GM10266 (cell line): ENCODE results near the gene MAP3K1.

Source experiments
- DNase-seq: peaks from one replicate; pipeline ENCODE4 v3.0.0; 2012; ENCODE audit errors: extremely low spot score
- TF ChIP-seq, protein P1 (sequence below): IDR thresholded peaks from 2 replicates; pipeline ENCODE4 v1.5.1; 2012; ENCODE audit warnings: mild to moderate bottlenecking, low read depth; ENCODE audit not compliant: control insufficient read depth, insufficient read depth; ENCODE audit errors: missing control alignments

MAP3K1 gene

DNA sequence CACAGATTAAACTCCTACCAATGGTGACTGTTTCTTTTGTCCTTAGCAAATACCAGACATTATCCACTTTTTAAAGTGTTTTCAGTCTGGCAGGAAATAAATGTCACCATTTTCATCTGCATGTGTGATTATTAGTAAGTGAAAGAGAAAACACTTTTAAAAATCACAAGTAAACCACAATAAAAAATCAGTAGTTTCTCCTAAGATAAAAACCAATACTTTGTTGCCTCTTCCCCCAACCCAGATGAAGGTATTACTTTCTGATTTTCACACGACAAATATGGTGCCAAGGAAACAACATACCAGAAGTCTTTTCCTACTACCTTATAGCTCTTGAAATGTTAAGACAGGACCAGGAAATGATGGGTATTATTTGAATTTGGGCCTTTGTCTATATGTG is 11.5 kb upstream of the MAP3K1 start:
- TF ChIP-seq, protein P1, sequence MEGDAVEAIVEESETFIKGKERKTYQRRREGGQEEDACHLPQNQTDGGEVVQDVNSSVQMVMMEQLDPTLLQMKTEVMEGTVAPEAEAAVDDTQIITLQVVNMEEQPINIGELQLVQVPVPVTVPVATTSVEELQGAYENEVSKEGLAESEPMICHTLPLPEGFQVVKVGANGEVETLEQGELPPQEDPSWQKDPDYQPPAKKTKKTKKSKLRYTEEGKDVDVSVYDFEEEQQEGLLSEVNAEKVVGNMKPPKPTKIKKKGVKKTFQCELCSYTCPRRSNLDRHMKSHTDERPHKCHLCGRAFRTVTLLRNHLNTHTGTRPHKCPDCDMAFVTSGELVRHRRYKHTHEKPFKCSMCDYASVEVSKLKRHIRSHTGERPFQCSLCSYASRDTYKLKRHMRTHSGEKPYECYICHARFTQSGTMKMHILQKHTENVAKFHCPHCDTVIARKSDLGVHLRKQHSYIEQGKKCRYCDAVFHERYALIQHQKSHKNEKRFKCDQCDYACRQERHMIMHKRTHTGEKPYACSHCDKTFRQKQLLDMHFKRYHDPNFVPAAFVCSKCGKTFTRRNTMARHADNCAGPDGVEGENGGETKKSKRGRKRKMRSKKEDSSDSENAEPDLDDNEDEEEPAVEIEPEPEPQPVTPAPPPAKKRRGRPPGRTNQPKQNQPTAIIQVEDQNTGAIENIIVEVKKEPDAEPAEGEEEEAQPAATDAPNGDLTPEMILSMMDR, result no peak
- DNase-seq, result no peak

DNA sequence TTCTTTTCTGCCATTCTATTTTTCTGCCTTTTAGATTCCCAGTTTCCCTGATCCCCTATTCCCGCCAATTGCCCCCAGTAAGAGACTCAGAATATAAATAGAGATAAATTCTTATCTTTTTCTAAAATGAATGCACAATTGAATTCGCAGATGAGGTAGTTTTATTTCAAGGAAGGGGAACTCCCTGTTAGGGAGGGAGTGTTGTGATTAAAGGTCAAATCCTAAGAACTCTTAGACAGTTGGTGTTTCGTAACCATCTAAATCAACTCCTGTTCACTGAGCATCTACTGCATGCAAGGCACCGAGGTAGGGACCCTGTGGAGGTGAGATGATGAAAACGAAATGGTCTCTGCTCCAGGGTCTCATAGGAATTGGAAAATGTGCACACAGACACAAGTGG is 7.7 kb upstream of the MAP3K1 start:
- TF ChIP-seq, protein P1, result no peak
- DNase-seq, result no peak

DNA sequence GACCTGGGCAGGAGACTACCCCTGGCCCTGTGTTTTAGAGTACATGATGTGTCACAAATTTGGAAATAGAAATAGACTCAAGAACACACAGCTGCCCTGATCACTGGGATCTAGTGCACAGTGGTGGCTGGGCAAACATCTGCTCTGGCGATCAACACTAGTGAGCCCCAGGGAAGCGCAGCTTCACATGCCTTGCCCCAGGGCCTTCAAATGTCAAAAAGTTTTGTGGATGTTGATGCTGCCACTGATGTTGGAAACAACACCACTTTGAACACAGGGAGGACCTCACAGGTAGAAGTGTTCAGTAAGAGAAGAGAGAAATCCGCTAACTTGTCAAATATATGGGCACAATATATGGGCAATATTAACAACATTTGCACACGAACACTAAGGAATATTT is 7.1 kb upstream of the MAP3K1 start:
- no peak for DNase-seq
- TF ChIP-seq, protein P1, result no peak

DNA sequence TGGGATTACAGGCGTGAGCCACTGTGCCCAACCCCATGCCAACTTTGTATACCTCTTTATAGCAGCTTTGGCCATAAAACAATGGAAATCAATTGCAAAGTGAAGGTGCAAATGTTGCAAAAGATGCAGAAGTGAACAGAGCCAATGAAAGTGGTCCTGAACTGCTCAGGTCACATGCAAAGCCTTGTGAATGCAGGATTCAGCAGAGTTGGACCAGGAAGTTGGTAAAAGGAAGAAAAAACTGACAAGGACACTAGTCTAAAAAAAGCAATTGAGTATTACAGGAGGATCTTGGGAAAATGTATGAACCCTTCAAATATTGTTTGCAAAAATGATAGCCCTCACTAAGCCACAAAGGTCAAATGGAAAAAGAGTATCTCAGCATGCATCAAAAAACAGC is 4.5 kb upstream of the MAP3K1 start:
- no peak for DNase-seq
- TF ChIP-seq, protein P1, result no peak

DNA sequence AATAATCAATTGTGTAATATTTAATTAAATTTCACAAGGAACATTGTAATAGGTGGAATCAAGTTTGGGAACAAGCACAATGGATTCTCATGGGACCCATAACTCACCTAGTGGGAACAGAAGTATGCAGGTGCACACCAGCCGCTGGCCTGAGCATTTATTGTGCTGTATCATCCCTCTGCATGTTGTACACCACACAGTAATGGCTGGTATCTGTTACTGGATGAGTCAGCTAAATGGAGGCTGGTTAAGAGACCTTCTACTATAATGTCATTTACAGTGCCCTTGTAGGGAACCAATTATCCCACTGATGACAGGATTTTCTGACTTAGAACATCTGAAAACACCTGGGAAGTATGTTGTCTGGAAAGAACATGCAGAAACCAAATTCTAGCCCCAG is 3.2 kb upstream of the MAP3K1 start:
- no peak for DNase-seq
- TF ChIP-seq, protein P1, result no peak

DNA sequence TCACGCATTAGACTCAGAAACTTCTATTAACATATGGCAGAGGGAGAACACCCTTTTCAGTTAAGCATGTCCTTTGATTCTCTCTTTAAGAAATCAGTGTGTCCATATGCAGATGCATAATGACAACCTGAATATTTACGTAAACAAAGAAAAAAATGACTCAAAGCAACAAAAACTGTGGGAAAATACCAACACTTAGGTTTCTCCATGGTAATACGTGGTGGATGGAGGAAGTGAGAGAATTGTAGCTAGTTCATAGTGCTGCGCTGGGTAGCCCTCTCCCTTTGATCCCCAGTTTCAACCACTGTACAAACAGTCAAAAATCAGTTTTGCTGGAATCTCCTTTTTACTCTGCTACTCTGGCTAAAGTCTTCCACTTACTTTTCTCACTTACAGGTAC is 2.0 kb upstream of the MAP3K1 start:
- DNase-seq, result no peak
- TF ChIP-seq, protein P1, result no peak

DNA sequence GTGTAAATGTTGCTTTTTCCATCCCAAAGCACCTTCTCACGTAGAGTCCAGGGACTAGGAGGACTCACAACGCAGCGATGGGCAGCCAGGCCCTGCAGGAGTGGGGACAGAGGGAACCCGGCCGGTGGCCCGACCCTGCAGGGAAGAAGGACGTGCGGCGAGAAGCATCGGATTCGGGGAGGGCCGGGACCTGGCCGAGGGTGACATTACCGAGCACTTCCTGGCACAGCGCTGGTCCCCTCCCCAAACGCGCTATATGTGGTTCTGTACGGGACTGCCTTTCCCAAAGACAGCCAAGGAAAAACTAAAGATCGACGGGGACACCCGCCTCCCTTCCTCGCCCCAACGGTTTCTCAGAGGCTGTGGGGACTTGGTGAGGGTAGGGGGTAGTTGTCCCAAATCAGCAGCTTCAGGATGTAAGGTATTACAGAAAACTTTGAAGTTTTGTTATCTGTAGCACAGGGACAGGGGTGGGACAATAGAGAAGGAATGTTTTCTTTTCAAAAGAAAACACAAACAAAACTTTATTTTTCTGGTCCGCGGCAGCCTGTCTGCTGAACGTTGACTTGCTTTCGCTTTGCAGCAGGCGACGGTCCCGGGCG is 887 bp upstream of the MAP3K1 start:
- TF ChIP-seq, protein P1, result no peak
- peak; percentile 27 for DNase-seq
